ENCODE data around the gene ZNF625. TPM values are rescaled to one million over a fixed set of nuclear protein-coding genes. Genes with fewer than 3 reads are reported as not detected.

The ZNF625 gene
- total RNA-seq, 2 donors from 2014 or later: 2.0 to 4.6 TPM

- Histone ChIP-seq H3K4me1 (peaks cover 13% of the 10 kb centered on the region), H3K27me3 (no peaks in the 10 kb centered on the region), H3K27ac (no peak overlapping the region), H3K9ac (ENCODE audit: low read depth in 2 of 2, low read length in 2 of 2) (no peak overlapping the region), H3K36me3 (no peaks in the 10 kb centered on the region), H3K4me3 (no peak overlapping the region), H3K9me3 (no peaks in the 10 kb centered on the region)
- DNase-seq: no peak
- TF ChIP-seq, protein P1, sequence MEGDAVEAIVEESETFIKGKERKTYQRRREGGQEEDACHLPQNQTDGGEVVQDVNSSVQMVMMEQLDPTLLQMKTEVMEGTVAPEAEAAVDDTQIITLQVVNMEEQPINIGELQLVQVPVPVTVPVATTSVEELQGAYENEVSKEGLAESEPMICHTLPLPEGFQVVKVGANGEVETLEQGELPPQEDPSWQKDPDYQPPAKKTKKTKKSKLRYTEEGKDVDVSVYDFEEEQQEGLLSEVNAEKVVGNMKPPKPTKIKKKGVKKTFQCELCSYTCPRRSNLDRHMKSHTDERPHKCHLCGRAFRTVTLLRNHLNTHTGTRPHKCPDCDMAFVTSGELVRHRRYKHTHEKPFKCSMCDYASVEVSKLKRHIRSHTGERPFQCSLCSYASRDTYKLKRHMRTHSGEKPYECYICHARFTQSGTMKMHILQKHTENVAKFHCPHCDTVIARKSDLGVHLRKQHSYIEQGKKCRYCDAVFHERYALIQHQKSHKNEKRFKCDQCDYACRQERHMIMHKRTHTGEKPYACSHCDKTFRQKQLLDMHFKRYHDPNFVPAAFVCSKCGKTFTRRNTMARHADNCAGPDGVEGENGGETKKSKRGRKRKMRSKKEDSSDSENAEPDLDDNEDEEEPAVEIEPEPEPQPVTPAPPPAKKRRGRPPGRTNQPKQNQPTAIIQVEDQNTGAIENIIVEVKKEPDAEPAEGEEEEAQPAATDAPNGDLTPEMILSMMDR (IDR thresholded peaks at IDR 0.05): no peak
- intact Hi-C loops (cut with DNase I): loop anchor here (2.0 to 5.0 kb wide), 4 partner anchors 83 to 344 kb away; partner anchors contain the start of gene ZNF491
These were observed 15.2 kb downstream of the ZNF625 start for GRCh38 chr19:12141405-12141736.

DNA sequence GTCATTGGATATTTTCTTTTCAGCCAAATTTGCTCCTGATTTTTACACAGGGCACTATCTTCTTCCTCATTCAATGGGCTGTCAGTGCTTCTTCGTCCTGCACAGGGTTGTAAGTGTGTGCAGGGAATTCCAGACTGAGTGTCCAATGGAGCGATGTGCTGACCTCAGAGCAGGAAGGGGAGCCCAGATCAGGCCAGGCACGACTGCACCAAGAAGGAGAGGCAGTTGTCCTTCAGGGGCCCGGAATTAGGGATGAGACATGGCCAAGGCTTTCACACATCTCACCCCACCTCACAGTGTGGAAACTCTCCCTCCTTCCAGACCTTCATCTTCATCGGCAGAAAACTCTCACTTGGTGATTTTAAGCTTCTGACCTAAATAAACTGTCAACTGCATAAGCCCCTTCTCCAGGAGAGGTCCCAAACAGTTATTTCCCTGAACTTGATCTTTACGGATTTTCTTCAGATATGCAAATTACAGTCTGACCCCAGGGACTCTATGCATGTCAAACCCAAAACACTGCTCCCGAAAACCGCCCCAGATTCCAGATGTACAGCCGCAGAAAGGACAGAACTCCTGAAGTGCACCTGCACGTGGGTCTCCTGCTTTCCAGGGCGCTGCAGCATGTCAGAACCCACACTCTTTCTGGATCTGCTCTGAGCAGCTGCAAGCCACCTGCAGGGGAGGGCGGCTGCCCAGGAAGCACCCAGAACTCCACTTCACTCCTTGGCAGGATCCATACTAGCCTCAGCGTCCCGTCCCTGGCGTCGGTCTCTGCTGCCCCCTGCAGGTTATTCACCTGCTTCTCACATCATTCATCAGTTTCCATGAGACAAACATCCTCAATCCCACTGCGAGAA lies 15.8 kb downstream of the ZNF625 start:
- intact Hi-C loops (cut with DNase I): loop anchor here (2.0 to 5.0 kb wide), 4 partner anchors 82 to 343 kb away; partner anchors contain the start of gene ZNF491
- peak overlapping the region; percentile 28 to 70 for H3K9ac ChIP-seq (ENCODE audit: low read depth in 2 of 2, low read length in 2 of 2)
- TF ChIP-seq, protein P1 (IDR thresholded peaks at IDR 0.05): peak; percentile 86

DNA sequence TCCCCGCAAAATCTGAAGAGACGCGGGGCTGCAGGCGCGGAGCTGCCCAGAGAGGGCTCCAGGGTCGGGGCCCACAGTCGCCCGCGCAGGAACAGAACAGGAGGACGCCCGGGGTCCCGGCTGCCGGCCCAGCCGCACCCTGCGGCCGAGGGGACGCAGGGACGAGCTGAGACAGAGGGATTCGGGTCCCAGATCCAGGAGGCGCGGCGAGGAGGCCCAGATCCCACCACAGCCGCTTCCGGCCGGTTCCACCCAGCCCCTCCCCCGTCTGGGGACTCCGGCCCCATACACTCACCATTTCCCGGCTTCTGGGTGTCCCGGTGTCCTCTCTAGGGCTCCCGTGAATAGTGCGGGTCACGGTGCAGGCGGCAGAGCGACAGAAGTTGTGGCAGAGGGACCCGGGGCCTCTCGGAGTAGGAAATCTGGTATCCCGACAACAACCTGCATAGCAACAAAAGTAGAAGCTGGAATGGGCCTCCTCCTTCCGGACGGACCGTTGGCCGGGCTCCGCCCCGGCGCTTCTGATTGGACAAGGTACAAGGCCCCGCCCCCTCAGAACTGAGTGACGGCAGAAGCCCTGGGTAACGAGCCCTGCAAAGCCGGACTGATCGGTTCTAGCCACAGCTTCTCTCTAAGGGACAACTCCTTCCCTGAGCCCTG lies 16.5 kb downstream of the ZNF625 start, which contains the start of gene ZNF20:
TSS of gene ZNF20 (minus strand) at position 466 of the 660 bp plus-strand sequence. CDS start at position 298, 168 bp downstream.
- intact Hi-C loops (cut with DNase I): loop anchor here (2.0 to 5.0 kb wide), 5 partner anchors 81 to 343 kb away; partner anchors contain the start of gene ZNF491
- Histone ChIP-seq H3K4me1 (peaks cover 13% of the 10 kb centered on the region), H3K9me3 (no peaks in the 10 kb centered on the region), H3K36me3 (peaks cover 4% of the 10 kb centered on the region), H3K27ac (peak within 1 kb of the TSS; percentile 81), H3K27me3 (no peaks in the 10 kb centered on the region), H3K4me3 (peak within 1 kb of the TSS; percentile 77), H3K9ac (ENCODE audit: low read depth in 2 of 2, low read length in 2 of 2) (peak within 1 kb of the TSS; percentile 70 to 85)
- DNase-seq: peak; percentile 99
- TF ChIP-seq, protein P1 (IDR thresholded peaks at IDR 0.05): no peak

More for the DNA sequence above, 15.8 kb downstream of the ZNF625 start:
- H3K4me1 ChIP-seq: peaks cover 13% of the 10 kb centered on the region
- H3K27ac ChIP-seq: peak overlapping the region; percentile 81
- peak; percentile 97 for DNase-seq
- no peaks in the 10 kb centered on the region for H3K9me3 ChIP-seq
- peak overlapping the region; percentile 77 for H3K4me3 ChIP-seq
- no peaks in the 10 kb centered on the region for H3K36me3 ChIP-seq
- no peaks in the 10 kb centered on the region for H3K27me3 ChIP-seq

DNA sequence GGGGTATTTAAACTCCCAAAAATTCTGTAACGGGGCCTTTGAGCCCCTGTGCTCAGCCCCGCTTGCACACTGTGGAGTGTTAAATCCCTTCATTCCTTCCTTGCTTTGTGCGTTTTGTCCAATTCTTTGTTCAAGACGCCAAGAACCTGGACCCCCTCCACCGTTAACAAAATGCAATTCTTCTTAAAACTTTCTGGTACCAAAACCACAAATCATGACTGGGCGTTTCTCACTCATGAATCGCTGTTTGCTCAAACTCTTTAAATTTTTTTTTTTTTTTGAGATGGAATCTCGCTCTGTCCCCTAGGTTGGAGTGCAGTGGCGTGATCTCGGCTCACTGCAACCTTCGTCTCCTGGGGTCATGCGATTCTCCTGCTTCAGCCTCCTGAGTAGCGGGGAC lies 17.3 kb downstream of the ZNF625 start:
- Histone ChIP-seq H3K4me1 (peaks cover 13% of the 10 kb centered on the region), H3K27me3 (no peaks in the 10 kb centered on the region), H3K27ac (peak overlapping the region; percentile 81), H3K9ac (ENCODE audit: low read depth in 2 of 2, low read length in 2 of 2) (peak overlapping the region in 1 of 2 donors; percentile 70), H3K9me3 (no peaks in the 10 kb centered on the region), H3K36me3 (peaks cover 11% of the 10 kb centered on the region), H3K4me3 (peak overlapping the region; percentile 77)
- DNase-seq: no peak
- intact Hi-C loops (cut with DNase I): loop anchor here (5.0 kb wide), 1 partner anchor 152 kb away; no protein-coding TSS in a partner anchor
- TF ChIP-seq, protein P1 (IDR thresholded peaks at IDR 0.05): no peak

DNA sequence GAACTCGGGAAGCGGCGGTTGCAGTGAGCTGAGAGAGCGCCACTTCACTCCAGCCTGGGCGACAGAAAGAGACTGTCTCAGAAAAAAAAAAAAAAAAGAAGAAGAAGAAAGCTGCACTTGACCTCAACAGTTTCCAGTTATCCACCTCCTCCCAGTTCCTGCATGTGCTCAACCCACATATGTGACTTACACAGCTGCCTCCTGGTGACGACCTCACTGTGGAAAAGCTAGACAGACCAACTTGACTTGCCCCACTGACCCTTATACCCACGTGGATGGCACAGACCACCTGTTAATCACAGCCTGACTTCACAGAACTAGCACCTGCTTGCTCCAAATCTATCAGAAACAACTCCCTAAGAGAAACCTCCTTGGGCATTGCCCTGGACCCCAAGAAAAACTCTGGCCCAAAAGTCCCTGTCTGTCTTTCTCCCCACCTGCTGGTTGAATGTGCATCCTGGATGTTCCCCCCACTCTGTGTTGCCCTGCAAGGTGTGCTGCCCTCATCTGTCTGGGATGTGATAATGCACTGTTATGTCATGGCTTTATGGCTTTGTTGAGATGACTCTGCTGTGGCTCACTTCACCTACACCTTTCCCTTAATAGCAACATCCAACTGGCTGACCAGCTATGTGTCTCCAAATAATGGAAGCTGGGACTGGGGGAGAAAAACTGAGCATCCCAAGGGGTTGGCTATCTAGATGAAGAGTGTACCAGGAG lies 19.2 kb downstream of the ZNF625 start:
- no peak overlapping the region for H3K4me3 ChIP-seq
- intact Hi-C loops (cut with DNase I): loop anchor here (5.0 kb wide), 1 partner anchor 150 kb away; no protein-coding TSS in a partner anchor
- no peak overlapping the region for H3K27ac ChIP-seq
- H3K9ac ChIP-seq (ENCODE audit: low read depth in 2 of 2, low read length in 2 of 2): no peak overlapping the region
- TF ChIP-seq, protein P1 (IDR thresholded peaks at IDR 0.05): no peak
- no peak for DNase-seq
- H3K4me1 ChIP-seq: peaks cover 13% of the 10 kb centered on the region
- peaks cover 10% of the 10 kb centered on the region for H3K9me3 ChIP-seq
- no peaks in the 10 kb centered on the region for H3K27me3 ChIP-seq
- peaks cover 28% of the 10 kb centered on the region for H3K36me3 ChIP-seq
